ENCODE data around the gene LAMB1.

DNA sequence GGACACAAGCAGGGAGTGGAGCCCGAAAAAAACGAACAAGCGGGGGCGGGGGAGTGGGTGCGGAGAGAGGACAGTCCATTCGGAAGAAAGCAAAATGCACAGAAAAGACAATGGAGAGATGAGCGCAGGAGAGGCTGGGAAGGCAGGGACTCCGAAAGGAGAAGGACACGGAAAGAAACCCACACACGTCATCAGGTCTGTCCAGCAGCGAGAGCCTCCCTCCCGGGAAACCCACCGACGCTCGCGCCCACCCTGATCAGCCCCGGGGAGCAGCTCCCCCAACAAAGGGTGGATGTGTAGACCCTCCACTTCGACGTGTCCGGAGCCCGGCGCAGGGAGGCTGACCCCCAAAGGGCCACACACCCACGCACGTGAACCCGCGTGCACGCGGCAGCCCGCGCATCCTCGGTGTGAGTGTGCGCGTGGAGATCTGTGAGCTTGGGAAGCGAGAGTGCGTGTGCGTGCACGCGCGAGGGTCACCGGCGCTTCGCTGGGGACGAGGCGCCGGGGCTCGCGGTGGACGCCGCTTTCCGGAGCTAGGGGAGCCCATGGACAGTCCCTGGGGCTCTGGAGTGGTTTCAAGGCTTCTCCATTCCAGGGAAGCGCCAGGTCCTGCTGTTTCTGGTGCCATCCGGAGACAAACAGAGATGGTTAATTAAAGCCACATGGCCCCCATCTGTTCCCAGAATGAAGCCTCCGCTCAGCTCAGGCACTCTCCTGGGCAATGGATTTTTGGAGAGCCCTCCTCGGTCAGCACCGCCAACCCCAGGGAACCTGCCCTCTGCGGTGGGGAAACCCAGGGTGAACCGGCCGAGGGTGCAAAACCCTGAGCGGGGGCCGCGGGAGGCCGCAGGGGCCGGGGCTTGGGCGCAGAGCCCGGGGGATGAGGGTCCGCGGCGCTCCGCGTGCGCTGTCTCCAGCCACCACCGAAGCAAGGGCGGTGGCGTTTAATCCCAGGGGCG lies 916 bp downstream of the LAMB1 start:
- TF ChIP-seq, protein P1, sequence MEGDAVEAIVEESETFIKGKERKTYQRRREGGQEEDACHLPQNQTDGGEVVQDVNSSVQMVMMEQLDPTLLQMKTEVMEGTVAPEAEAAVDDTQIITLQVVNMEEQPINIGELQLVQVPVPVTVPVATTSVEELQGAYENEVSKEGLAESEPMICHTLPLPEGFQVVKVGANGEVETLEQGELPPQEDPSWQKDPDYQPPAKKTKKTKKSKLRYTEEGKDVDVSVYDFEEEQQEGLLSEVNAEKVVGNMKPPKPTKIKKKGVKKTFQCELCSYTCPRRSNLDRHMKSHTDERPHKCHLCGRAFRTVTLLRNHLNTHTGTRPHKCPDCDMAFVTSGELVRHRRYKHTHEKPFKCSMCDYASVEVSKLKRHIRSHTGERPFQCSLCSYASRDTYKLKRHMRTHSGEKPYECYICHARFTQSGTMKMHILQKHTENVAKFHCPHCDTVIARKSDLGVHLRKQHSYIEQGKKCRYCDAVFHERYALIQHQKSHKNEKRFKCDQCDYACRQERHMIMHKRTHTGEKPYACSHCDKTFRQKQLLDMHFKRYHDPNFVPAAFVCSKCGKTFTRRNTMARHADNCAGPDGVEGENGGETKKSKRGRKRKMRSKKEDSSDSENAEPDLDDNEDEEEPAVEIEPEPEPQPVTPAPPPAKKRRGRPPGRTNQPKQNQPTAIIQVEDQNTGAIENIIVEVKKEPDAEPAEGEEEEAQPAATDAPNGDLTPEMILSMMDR (IDR thresholded peaks at IDR 0.05): no peak
- no peak for TF ChIP-seq POLR2A (IDR thresholded peaks at IDR 0.05)
